Measurements from ENCODE around the gene THAP12. TPM values are rescaled to one million over a fixed set of nuclear protein-coding genes. Genes with fewer than 3 reads are reported as not detected.

THAP12 gene
- total RNA-seq, 1 experiment from 2014 or later: 42.5 TPM

GRCh38 chr11:76303399-76303798 lies 77.5 kb downstream of the THAP12 start:
- no CpG with 5 or more reads among the region's 3 CpGs for WGBS (ENCODE audit: extremely low coverage, insufficient read length, low lambda C conversion rate)
- TF ChIP-seq CTCF (conservative IDR thresholded peaks at IDR 0.05): no peak
- no peak overlapping the region for H4K8ac ChIP-seq (replicated peaks; ENCODE audit: insufficient read length, low read depth, low read length)

More at GRCh38 chr11:76303399-76303798, 77.5 kb downstream of the THAP12 start:
- Histone ChIP-seq H3K56ac (ENCODE audit: insufficient read length, low read depth, low read length) (no peak overlapping the region), H3K18ac (ENCODE audit: insufficient read length, low read depth, low read length) (no peak overlapping the region), H3K79me2 (ENCODE audit: insufficient read depth, low read length) (no peaks in the 10 kb centered on the region), H3K23me2 (ENCODE audit: insufficient read length, low read depth, low read length, poor library complexity, severe bottlenecking) (no peaks in the 10 kb centered on the region), H4K20me1 (ENCODE audit: control insufficient read depth, insufficient read depth, insufficient read length) (no peaks in the 10 kb centered on the region), H3K9me3 (ENCODE audit: control insufficient read depth, low read depth, low read length) (no peaks in the 10 kb centered on the region), H3K9ac (ENCODE audit: extremely low read depth, insufficient read length, low read length) (no peak overlapping the region), H3K27ac (ENCODE audit: insufficient read length, low read depth, low read length) (no peak overlapping the region), H3K79me1 (ENCODE audit: insufficient read depth, low read depth, low read length, poor library complexity, severe bottlenecking) (no peaks in the 10 kb centered on the region), H2BK5ac (ENCODE audit: insufficient read length, low read length) (no peak overlapping the region), H2BK120ac (ENCODE audit: low read depth, low read length, poor library complexity, severe bottlenecking) (no peak overlapping the region), H2AFZ (ENCODE audit: low read length) (no peak overlapping the region), H3K23ac (ENCODE audit: insufficient read length, low read depth, low read length) (no peak overlapping the region), H2AK5ac (ENCODE audit: insufficient read length, low read length) (no peak overlapping the region), H4K5ac (ENCODE audit: insufficient read length, low read depth, low read length) (no peak overlapping the region), H3T11ph (ENCODE audit: low read length) (no peak overlapping the region), H3K4me2 (ENCODE audit: insufficient read depth, insufficient read length, low read length) (no peak overlapping the region), H2BK12ac (ENCODE audit: insufficient read length, low read depth, low read length) (no peak overlapping the region), H3K4me1 (ENCODE audit: insufficient read depth, low read length) (no peaks in the 10 kb centered on the region; the same call in 1 of the 2 replicates), H3K4ac (ENCODE audit: low read depth, low read length) (no peak overlapping the region), H2BK15ac (ENCODE audit: low read depth, low read length) (no peak overlapping the region), H3K14ac (ENCODE audit: insufficient read depth, low read length) (no peak overlapping the region), H3K27me3 (ENCODE audit: insufficient read depth, low read length) (no peaks in the 10 kb centered on the region), H2BK20ac (ENCODE audit: low read depth, low read length, poor library complexity, severe bottlenecking) (no peak overlapping the region), H4K91ac (ENCODE audit: insufficient read length, low read depth, low read length) (no peak overlapping the region)
- H3K9me3 Mint-ChIP-seq: no peaks in the 10 kb centered on the region
- no peak for DNase-seq
- no peaks in the 10 kb centered on the region for H3K36me3 Mint-ChIP-seq (ENCODE audit: insufficient read depth in 1 of 3, low read depth in 3 of 3)
- H3K27me3 Mint-ChIP-seq (ENCODE audit: low read depth): peaks cover 4% of the 10 kb centered on the region
- H3K4me1 Mint-ChIP-seq: peaks cover 7 to 8% of the 10 kb centered on the region in 2 experiments
- no peak overlapping the region for H3K27ac Mint-ChIP-seq
- no peak overlapping the region for H3K4me3 Mint-ChIP-seq
